H1 (cell line): ENCODE measurements around the gene SLX4IP. TPM values are rescaled to one million over a fixed set of nuclear protein-coding genes. Genes with fewer than 3 reads are reported as not detected.

Source experiments
- CHD7 ChIP-seq: fragments of 300-600 bp; sonication (generic); IDR thresholded peaks from 2 replicates; pipeline ENCODE4 v1.7.1; 2012; ENCODE audit warnings: low read length, moderate library complexity, mild to moderate bottlenecking, inconsistent platforms; ENCODE audit not compliant: insufficient replicate concordance
- EGR1 ChIP-seq: IDR thresholded peaks from 2 replicates; pipeline ENCODE4 v1.6.1; 2011; ENCODE audit warnings: low read depth, low read length, borderline replicate concordance
- FOSL1 ChIP-seq: IDR thresholded peaks from 2 replicates; pipeline ENCODE4 v1.6.1; 2011; ENCODE audit warnings: mild to moderate bottlenecking, low read depth, low read length, moderate library complexity; ENCODE audit not compliant: insufficient read depth
- GABPA ChIP-seq: IDR thresholded peaks from 2 replicates; pipeline ENCODE4 v1.6.1; 2011; ENCODE audit warnings: mild to moderate bottlenecking, low read length, moderate library complexity, borderline replicate concordance; ENCODE audit not compliant: insufficient read depth
- KDM4A ChIP-seq: IDR thresholded peaks from one replicate; pipeline ENCODE4 v1.7.1; 2012; ENCODE audit warnings: low read depth, mild to moderate bottlenecking, moderate library complexity, low read length, inconsistent platforms; ENCODE audit not compliant: severe bottlenecking
- NRF1 ChIP-seq: IDR thresholded peaks from 2 replicates; pipeline ENCODE4 v1.6.1; 2011; ENCODE audit warnings: mild to moderate bottlenecking, low read depth, low read length, improper control_type of control experiment
- RFX5 ChIP-seq: IDR thresholded peaks from 2 replicates; pipeline ENCODE4 v1.6.1; 2011; ENCODE audit warnings: low read depth, low read length, improper control_type of control experiment, borderline replicate concordance
- SAP30 ChIP-seq: fragments of 300-600 bp; sonication (generic); IDR thresholded peaks from 2 replicates; pipeline ENCODE4 v1.7.1; 2012; ENCODE audit warnings: low read length, moderate library complexity, mild to moderate bottlenecking, inconsistent platforms; ENCODE audit not compliant: insufficient read depth, insufficient replicate concordance
- SP2 ChIP-seq: IDR thresholded peaks from 2 replicates; pipeline ENCODE4 v1.6.1; 2012; ENCODE audit warnings: mild to moderate bottlenecking, low read length, inconsistent platforms
- TCF12 ChIP-seq: IDR thresholded peaks from 2 replicates; pipeline ENCODE4 v1.6.1; 2011; ENCODE audit warnings: low read depth, mild to moderate bottlenecking, low read length
- ZNF274 ChIP-seq: IDR thresholded peaks from 2 replicates; pipeline ENCODE4 v1.7.0; 2012; ENCODE audit warnings: low read length, borderline replicate concordance; ENCODE audit errors: extremely low read depth
- polyA plus RNA-seq, 7 experiments: library from polyadenylated mRNA; depleted of rRNA in 3 of 7; stranded (reverse) in 5 of 7; unstranded in 2 of 7; fragments of >200 nt in 5 of 7; fragments of 200-250 nt in 2 of 7; gene quantifications; 1 replicate in 5 of 7; 2 replicates in 1 of 7; 4 replicates in 1 of 7; pipeline versions ENCODE4 v1.2.1 to v1.2.3, GENCODE V29; 2011 to 2013; ENCODE audit warnings: missing spikeins in 2 of 7, mixed read lengths in 2 of 7
- total RNA-seq: library from RNA; stranded (reverse); fragmentation: NEBNext Ultra II Directional; extraction: Animal tissue kit (Norgen Biotek cat#: 25700); gene quantifications from 2 replicates; pipeline ENCODE4 v1.2.1, GENCODE V29; 2021

The SLX4IP gene
- total and polyA plus RNA-seq, 2 of the 8 experiments (the other 6 are each of a cell fraction or from before 2014, with no cell fraction given), result 2.4 to 8.7 TPM

GRCh38 chr20:10646886-10647420 lies 211.8 kb downstream of the SLX4IP start (continued):
- no peak for TF ChIP-seq CHD7
- TF ChIP-seq GABPA, result no peak
- TF ChIP-seq KDM4A, result no peak
- TF ChIP-seq SAP30, result no peak
- TF ChIP-seq TCF12, result no peak
- TF ChIP-seq FOSL1, result no peak
- TF ChIP-seq ZNF274, result no peak
- TF ChIP-seq SP2, result no peak
- no peak for TF ChIP-seq EGR1
- TF ChIP-seq NRF1, result no peak
- no peak for TF ChIP-seq RFX5
